K562 (cell line): ENCODE data around the gene HMGB2. TPM values are rescaled to one million over a fixed set of nuclear protein-coding genes. Genes with fewer than 3 reads are reported as not detected.

Source experiments
- ATAC-seq: fragments of 200-7000 bp; cut with Tn5 transposase; 3 replicates; pipeline ENCODE4 v1.9.1; 2020; ENCODE audit warnings: moderate library complexity
- BruUV-seq: library from RNA; stranded (reverse); fragments of 400-500 nt; replicated peaks from 2 replicates; lab custom pipeline; 2021; lab: Mats Ljungman, UMichigan
- CTCF ChIA-PET: fragments of 300-600 bp; formaldehyde crosslinking; extraction: SDS; loops from one replicate; lab custom pipeline; 2021; ENCODE audit warnings: low intra/inter-chr PET ratio; lab: Yijun Ruan, JAX
- POLR2A ChIA-PET: fragments of 300-600, 350-650 bp; sonication (Branson Sonifier 250); formaldehyde crosslinking; extraction: SDS; loops from one replicate; lab custom pipeline; 2021; ENCODE audit warnings: antibody characterized with exemption, inconsistent platforms; lab: Yijun Ruan, JAX
- DNase-seq, 4 experiments: peaks; one replicate each; pipeline versions ENCODE4 v3.0.0 to v3.0.0-alpha.2; 2011 to 2018; ENCODE audit warnings: low spot score in 3 of 4, mixed read lengths in 3 of 4; ENCODE audit errors: extremely low read depth in 1 of 4
- FAIRE-seq: peaks from 2 replicates; lab custom pipeline; 2011; peaks lifted over from hg19 to GRCh38; lab: Jason Lieb, UNC
- H2AFZ ChIP-seq: 2 replicates; pipeline ENCODE4 v1.6.0; 2011; ENCODE audit warnings: low read depth, low read length, control low read depth, inconsistent platforms
- H3K27ac ChIP-seq: fragments of 200-600 bp; 3 replicates; pipeline ENCODE4 v1.8.0; 2011; ENCODE audit warnings: low read depth, mild to moderate bottlenecking, control low read depth, inconsistent platforms, low read length, moderate library complexity, mixed read lengths; ENCODE audit errors: extremely low read depth
- H3K27me3 ChIP-seq, 2 experiments: fragments of 300-600 bp in 1 of 2; 2 replicates in 1 of 2; 3 replicates in 1 of 2; pipeline versions ENCODE4 v1.6.0 to v1.8.0; 2011; ENCODE audit warnings: inconsistent platforms in 2 of 2, low read length in 2 of 2, mild to moderate bottlenecking in 1 of 2, mixed read lengths in 1 of 2, moderate library complexity in 1 of 2; ENCODE audit not compliant: control insufficient read depth in 2 of 2, insufficient read depth in 2 of 2
- H3K36me3 ChIP-seq: fragments of 300-600 bp; 3 replicates; pipeline ENCODE4 v1.8.0; 2011; ENCODE audit warnings: mild to moderate bottlenecking, low read length, inconsistent platforms; ENCODE audit not compliant: control insufficient read depth, insufficient read depth
- H3K4me1 ChIP-seq, 2 experiments: fragments of 200-600 bp in 1 of 2; replicated peaks in 1 of 2; 2 replicates in 1 of 2; 3 replicates in 1 of 2; pipeline versions ENCODE4 v1.5.1 to v1.8.0; 2011; ENCODE audit warnings: inconsistent platforms in 2 of 2, low read length in 2 of 2, mild to moderate bottlenecking in 1 of 2, mixed read lengths in 1 of 2, moderate library complexity in 1 of 2; ENCODE audit not compliant: control insufficient read depth in 2 of 2, insufficient read depth in 2 of 2
- H3K4me2 ChIP-seq: 2 replicates; pipeline ENCODE4 v1.6.1; 2011; ENCODE audit warnings: low read length, control low read depth, inconsistent platforms, mixed read lengths; ENCODE audit not compliant: insufficient read depth
- H3K4me3 ChIP-seq: fragments of 200-600 bp; sonication (generic), shearing (Covaris generic); 2 replicates; pipeline ENCODE4 v1.5.1; 2016; ENCODE audit warnings: control low read depth, inconsistent platforms
- H3K79me2 ChIP-seq: fragments of 200-600 bp; 3 replicates; pipeline ENCODE4 v1.8.0; 2011; ENCODE audit warnings: low read length, inconsistent platforms; ENCODE audit not compliant: control insufficient read depth, insufficient read depth
- H3K9ac ChIP-seq, 2 experiments: 2 replicates each; pipeline versions ENCODE4 v1.6.0 to v1.6.1; 2011; ENCODE audit warnings: low read depth in 2 of 2, low read length in 2 of 2, control low read depth in 1 of 2, inconsistent platforms in 1 of 2, mild to moderate bottlenecking in 1 of 2, mixed read lengths in 1 of 2; ENCODE audit not compliant: insufficient read depth in 1 of 2
- H3K9me1 ChIP-seq: one replicate; pipeline ENCODE4 v1.6.0; 2011; ENCODE audit warnings: inconsistent platforms, mild to moderate bottlenecking, low read length, moderate library complexity; ENCODE audit not compliant: control insufficient read depth, insufficient read depth
- H3K9me3 ChIP-seq: replicated peaks from 2 replicates; pipeline ENCODE4 v1.5.1; 2011; ENCODE audit warnings: low read depth, low read length, inconsistent platforms; ENCODE audit not compliant: control insufficient read depth, insufficient read depth
- H4K20me1 ChIP-seq: replicated peaks from 2 replicates; pipeline ENCODE4 v1.6.1; 2011; ENCODE audit warnings: low read length, inconsistent platforms, mixed read lengths; ENCODE audit not compliant: control insufficient read depth, insufficient read depth
- E2F8 ChIP-seq: fragments of 450-650 bp; IDR thresholded peaks from 2 replicates; pipeline ENCODE4 v1.7.1; 2018; ENCODE audit warnings: mild to moderate bottlenecking, low read depth; ENCODE audit not compliant: partially characterized antibody
- GTF2E2 ChIP-seq: fragments of 200-800 bp; sonication (Bioruptor generic); IDR thresholded peaks from 2 replicates; pipeline ENCODE4 v1.6.1; 2016; ENCODE audit warnings: missing genetic modification characterization, missing compliant biosample characterization
- HDGF ChIP-seq: fragments of 450-650 bp; IDR thresholded peaks from 2 replicates; pipeline ENCODE4 v1.6.1; 2016
- NCOR1 ChIP-seq: fragments of 450-650 bp; IDR thresholded peaks from 2 replicates; pipeline ENCODE4 v1.6.1; 2016; ENCODE audit warnings: mild to moderate bottlenecking, moderate library complexity
- NR2C1 ChIP-seq, 2 experiments: fragments of 450-650 bp; IDR thresholded peaks; 2 replicates each; pipeline ENCODE4 v1.6.1; 2017; ENCODE audit warnings: mild to moderate bottlenecking in 2 of 2, antibody characterized with exemption in 1 of 2, inconsistent platforms in 1 of 2, missing compliant biosample characterization in 1 of 2, missing genetic modification characterization in 1 of 2
- PTRF ChIP-seq: fragments of 450-650 bp; IDR thresholded peaks from 2 replicates; pipeline ENCODE4 v1.6.1; 2016; ENCODE audit warnings: mild to moderate bottlenecking, missing genetic modification characterization, missing compliant biosample characterization
- RBM22 ChIP-seq: fragments of 200-400 bp; formaldehyde crosslinking; IDR thresholded peaks from 2 replicates; pipeline ENCODE4 v1.6.1; 2018; ENCODE audit warnings: low read length, low read depth; ENCODE audit not compliant: poor library complexity, severe bottlenecking
- REST ChIP-seq, 2 experiments: fragments of 450-650 bp; formaldehyde crosslinking in 1 of 2; IDR thresholded peaks; 2 replicates each; pipeline versions ENCODE4 v1.4.0 to v1.6.1; 2014 to 2020; ENCODE audit warnings: mild to moderate bottlenecking in 2 of 2, borderline replicate concordance in 1 of 2, low read depth in 1 of 2
- SRSF3 ChIP-seq: fragments of 200-400 bp; formaldehyde crosslinking; IDR thresholded peaks from 2 replicates; pipeline ENCODE4 v1.6.1; 2016; ENCODE audit warnings: mild to moderate bottlenecking, low read length, moderate library complexity; ENCODE audit not compliant: insufficient read depth
- ZNF586 ChIP-seq: fragments of 450-650 bp; formaldehyde crosslinking; conservative IDR thresholded peaks from 2 replicates; pipeline ENCODE4 v1.4.0; 2020; ENCODE audit warnings: mild to moderate bottlenecking, moderate library complexity
- WGBS: fragments of 100-300 bp; shearing (Covaris generic); methylation state at CpG from one replicate; pipeline ENCODE4 v1.1.6; 2016; ENCODE audit warnings: low coverage, mixed read lengths; ENCODE audit not compliant: insufficient coverage; ENCODE audit errors: missing lambda C conversion rate; 5-methylcytosine and 5-hydroxymethylcytosine counted together
- in situ Hi-C: fragments of 300-500 bp; cut with MboI; formaldehyde crosslinking; loops from 4 replicates; pipeline ENCODE4 v1.15.0; 2018; ENCODE audit warnings: inconsistent platforms, mixed read lengths
- intact Hi-C: fragments of 100-400 bp; cut with micrococcal nuclease; formaldehyde crosslinking; loops from 2 replicates; pipeline ENCODE4 v1.14.2; 2022
- polyA plus RNA-seq, 8 experiments: library from polyadenylated mRNA; depleted of rRNA in 4 of 8; stranded (reverse) in 5 of 8; unstranded in 3 of 8; fragments of >200 nt; fragmentation: Nextera tagmentation in 2 of 8; fragmentation: Illumina TruSeq in 1 of 8; extraction: Ambion mirVana in 2 of 8; extraction: Trizol in 1 of 8; gene quantifications; 2 replicates each; pipeline versions ENCODE4 v1.2.1 to v1.2.3, GENCODE V29; 2011 to 2014; ENCODE audit warnings: inconsistent platforms in 1 of 8, missing spikeins in 1 of 8
- total RNA-seq, 7 experiments: library from RNA; depleted of rRNA in 6 of 7; stranded (reverse); fragments of >200 nt in 6 of 7; fragmentation: Illumina TruSeq in 2 of 7; extraction: Trizol in 2 of 7; gene quantifications; 2 replicates each; pipeline versions ENCODE4 v1.2.1 to v1.2.3, GENCODE V29; 2011 to 2021; ENCODE audit warnings: low replicate concordance in 1 of 7

HMGB2 gene
- total and polyA plus RNA-seq, 9 of the 15 experiments (the other 6 are each of a cell fraction or from before 2014, with no cell fraction given): 309 to 822 (median 626) TPM

- TF ChIP-seq SRSF3 (no peak), NR2C1 (IDR thresholded peaks at IDR 0.05) (no peak), NR2C1 (tag; IDR thresholded peaks at IDR 0.05) (no peak), NCOR1 (no peak), ZNF586 (CRISPR knock-in tag) (no peak), GTF2E2 (tag) (no peak), HDGF (no peak), E2F8 (no peak), PTRF (no peak)
- TF ChIP-seq, all 486 proteins: peak for 0
These were observed 15.9 kb downstream of the HMGB2 start (continued) for GRCh38 chr4:173318240-173318639.

DNA sequence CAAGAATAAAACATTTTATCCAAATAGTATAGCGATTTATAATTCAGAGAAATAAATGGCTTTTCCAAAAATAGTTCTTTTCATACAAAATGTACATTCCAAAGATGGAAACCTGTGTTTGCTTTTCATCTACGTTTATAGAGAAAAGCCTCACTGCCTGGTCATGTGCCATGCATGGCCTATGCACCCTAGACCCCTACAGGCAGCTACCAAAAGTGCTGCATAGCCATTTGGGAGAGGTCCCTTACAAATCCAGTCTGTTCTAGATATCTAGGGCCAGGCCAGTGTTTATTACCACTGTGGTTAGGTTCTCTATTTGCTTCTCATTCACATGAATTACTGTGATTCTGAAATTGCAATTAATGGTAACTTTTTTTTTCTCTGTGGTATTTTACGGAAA lies 17.2 kb downstream of the HMGB2 start:
- H3K27me3 ChIP-seq: no peaks in the 10 kb centered on the region
- BruUV-seq: no TSS peak
- H3K9ac ChIP-seq: no peak overlapping the region
- H3K79me2 ChIP-seq: no peaks in the 10 kb centered on the region
- no peak overlapping the region for H2AFZ ChIP-seq
- no peak for FAIRE-seq
- CTCF ChIA-PET: interaction anchor here (4.7 kb wide), 1 partner anchor 99 kb away, joined by 57 read pairs; no protein-coding TSS in a partner anchor
- no peaks in the 10 kb centered on the region for H3K9me3 ChIP-seq
- in situ Hi-C loops (loop anchor here (5.0 kb wide), 1 partner anchor 100 kb away; no protein-coding TSS in a partner anchor), intact Hi-C loops (no loop called here)
- no peak overlapping the region for H3K27ac ChIP-seq
- peak; percentile 29 to 53 (median 39) for DNase-seq
- no peaks in the 10 kb centered on the region for H4K20me1 ChIP-seq
- WGBS: 62% methylated on average over 3 of the region's 3 CpGs
- no peaks in the 10 kb centered on the region; a peak in 1 of 5 replicates for H3K4me1 ChIP-seq
- peak; percentile 92 for ATAC-seq
- H3K9me1 ChIP-seq: no peaks in the 10 kb centered on the region
- POLR2A ChIA-PET: interaction anchor here (0.9 to 1.9 kb wide), 2 partner anchors 17 to 73 kb away, joined by 3 to 4 read pairs; partner anchors contain the start of gene HMGB2
- no peak overlapping the region for H3K4me3 ChIP-seq
- no peak overlapping the region for H3K4me2 ChIP-seq
- peaks cover 56% of the 10 kb centered on the region for H3K36me3 ChIP-seq
- TF ChIP-seq REST (IDR thresholded peaks at IDR 0.05; ENCODE audit: borderline replicate concordance) (peak; percentile 37), REST (CRISPR knock-in tag; IDR thresholded peaks at IDR 0.05; ENCODE audit: low read depth) (no peak), RBM22 (no peak)
